Fibroblast of lung (primary cell): ENCODE measurements around the gene ERCC6L. TPM values are rescaled to one million over a fixed set of nuclear protein-coding genes. Genes with fewer than 3 reads are reported as not detected.

ENCODE experiments used
- DNase-seq, 2 donors: peaks; one replicate each; pipeline versions ENCODE4 v3.0.0 to v3.0.0-alpha.2; 2010; ENCODE audit warnings: low read depth in 2 of 2
- H2AFZ ChIP-seq: 2 replicates; pipeline ENCODE4 v1.5.1; 2012; ENCODE audit warnings: low read length, control low read depth, inconsistent platforms
- H3K27ac ChIP-seq: 2 replicates; pipeline ENCODE4 v1.5.1; 2011; ENCODE audit warnings: low read length, control low read depth; ENCODE audit not compliant: insufficient read depth
- H3K27me3 ChIP-seq: 2 replicates; pipeline ENCODE4 v1.5.1; 2011; ENCODE audit warnings: mild to moderate bottlenecking, low read length; ENCODE audit not compliant: control insufficient read depth, insufficient read depth
- H3K36me3 ChIP-seq: 2 replicates; pipeline ENCODE4 v1.5.1; 2011; ENCODE audit warnings: low read length; ENCODE audit not compliant: control insufficient read depth, insufficient read depth
- H3K4me1 ChIP-seq: 2 replicates; pipeline ENCODE4 v1.5.1; 2011; ENCODE audit warnings: low read length; ENCODE audit not compliant: control insufficient read depth, insufficient read depth; ENCODE audit errors: extremely low read depth
- H3K4me2 ChIP-seq: 2 replicates; pipeline ENCODE4 v1.5.1; 2011; ENCODE audit warnings: low read length, control low read depth; ENCODE audit not compliant: insufficient read depth; ENCODE audit errors: extremely low read depth
- H3K4me3 ChIP-seq, 4 experiments: fragments of 200-600 bp in 1 of 4; sonication (generic) in 1 of 4; replicated peaks in 1 of 4; 2 replicates each; pipeline ENCODE4 v1.5.1; 2011 to 2016; ENCODE audit warnings: low read length in 4 of 4, low read depth in 3 of 4, mild to moderate bottlenecking in 3 of 4, control low read depth in 2 of 4, inconsistent platforms in 1 of 4, mixed read lengths in 1 of 4; ENCODE audit not compliant: insufficient read depth in 1 of 4; ENCODE audit errors: control extremely low read depth in 1 of 4
- H3K79me2 ChIP-seq: 2 replicates; pipeline ENCODE4 v1.5.1; 2012; ENCODE audit warnings: mild to moderate bottlenecking, low read length, inconsistent platforms; ENCODE audit not compliant: control insufficient read depth, insufficient read depth
- H3K9ac ChIP-seq: 2 replicates; pipeline ENCODE4 v1.5.1; 2011; ENCODE audit warnings: mild to moderate bottlenecking, low read length, control low read depth; ENCODE audit not compliant: insufficient read depth
- H3K9me3 ChIP-seq: 2 replicates; pipeline ENCODE4 v1.5.1; 2012; ENCODE audit warnings: low read depth, low read length; ENCODE audit not compliant: control insufficient read depth, insufficient read depth
- H4K20me1 ChIP-seq: 2 replicates; pipeline ENCODE4 v1.5.1; 2011; ENCODE audit warnings: low read length; ENCODE audit not compliant: control insufficient read depth, insufficient read depth; ENCODE audit errors: extremely low read depth
- EZH2 ChIP-seq: IDR thresholded peaks from 2 replicates; pipeline ENCODE4 v1.5.1; 2012; ENCODE audit warnings: low read length, control low read depth, mild to moderate bottlenecking; ENCODE audit errors: missing control alignments
- polyA plus RNA-seq, 2 donors: library from polyadenylated mRNA; depleted of rRNA in 1 of 2; stranded (reverse) in 1 of 2; unstranded in 1 of 2; fragments of >200 nt; gene quantifications; 2 replicates each; pipeline ENCODE4 v1.2.1, GENCODE V29; 2011 to 2012; ENCODE audit warnings: missing spikeins in 1 of 2
- total RNA-seq: library from RNA; depleted of rRNA; stranded (reverse); fragments of >200 nt; gene quantifications from 2 replicates; pipeline ENCODE4 v1.2.1, GENCODE V29; 2014
- TF ChIP-seq, protein P1 (sequence below), 2 donors: IDR thresholded peaks in 1 of 2; conservative IDR thresholded peaks in 1 of 2; 1 replicate in 1 of 2; 2 replicates in 1 of 2; pipeline ENCODE4 v1.5.1; 2011 to 2012; ENCODE audit warnings: low read length in 2 of 2, control low read depth in 1 of 2, inconsistent platforms in 1 of 2, low read depth in 1 of 2, mild to moderate bottlenecking in 1 of 2

ERCC6L gene
- total and polyA plus RNA-seq, 2 donors (not counting 1 experiment from before 2014, with no cell fraction given): 0.66 to 1.7 TPM

DNA sequence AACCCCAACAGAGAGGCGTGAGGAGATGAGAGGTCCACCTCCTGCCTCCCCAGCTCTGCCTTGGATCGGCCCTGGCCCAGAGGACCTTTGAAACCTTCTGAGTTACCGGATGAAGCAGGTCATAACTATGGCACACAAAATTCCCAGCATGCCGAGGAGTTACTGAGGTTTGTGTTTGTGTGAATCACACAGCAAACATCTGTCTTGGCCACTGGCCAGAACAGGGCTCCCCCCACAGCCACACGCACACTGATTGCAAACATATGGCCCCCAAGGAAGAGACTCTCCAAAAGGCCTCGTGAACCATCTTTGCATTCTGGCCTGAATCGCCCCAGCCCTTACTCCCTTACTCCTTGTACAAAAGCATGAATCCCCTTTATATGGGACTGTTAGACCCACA is 19.3 kb upstream of the ERCC6L start:
- no peak overlapping the region for H3K4me3 ChIP-seq
- peak overlapping the region; percentile 50 for H3K27ac ChIP-seq
- TF ChIP-seq EZH2: no peak
- TF ChIP-seq, protein P1, sequence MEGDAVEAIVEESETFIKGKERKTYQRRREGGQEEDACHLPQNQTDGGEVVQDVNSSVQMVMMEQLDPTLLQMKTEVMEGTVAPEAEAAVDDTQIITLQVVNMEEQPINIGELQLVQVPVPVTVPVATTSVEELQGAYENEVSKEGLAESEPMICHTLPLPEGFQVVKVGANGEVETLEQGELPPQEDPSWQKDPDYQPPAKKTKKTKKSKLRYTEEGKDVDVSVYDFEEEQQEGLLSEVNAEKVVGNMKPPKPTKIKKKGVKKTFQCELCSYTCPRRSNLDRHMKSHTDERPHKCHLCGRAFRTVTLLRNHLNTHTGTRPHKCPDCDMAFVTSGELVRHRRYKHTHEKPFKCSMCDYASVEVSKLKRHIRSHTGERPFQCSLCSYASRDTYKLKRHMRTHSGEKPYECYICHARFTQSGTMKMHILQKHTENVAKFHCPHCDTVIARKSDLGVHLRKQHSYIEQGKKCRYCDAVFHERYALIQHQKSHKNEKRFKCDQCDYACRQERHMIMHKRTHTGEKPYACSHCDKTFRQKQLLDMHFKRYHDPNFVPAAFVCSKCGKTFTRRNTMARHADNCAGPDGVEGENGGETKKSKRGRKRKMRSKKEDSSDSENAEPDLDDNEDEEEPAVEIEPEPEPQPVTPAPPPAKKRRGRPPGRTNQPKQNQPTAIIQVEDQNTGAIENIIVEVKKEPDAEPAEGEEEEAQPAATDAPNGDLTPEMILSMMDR (conservative IDR thresholded peaks at IDR 0.05 in 1 of 2, IDR thresholded peaks at IDR 0.05 in 1 of 2; ENCODE audit: low read depth in 1 of 2, low read length in 2 of 2): no peak
- H3K79me2 ChIP-seq: no peaks in the 10 kb centered on the region
- H3K4me1 ChIP-seq: peaks cover 3% of the 10 kb centered on the region
- H4K20me1 ChIP-seq: no peaks in the 10 kb centered on the region
- H3K9ac ChIP-seq: no peak overlapping the region
- DNase-seq: peak; percentile 68 to 78
- H3K27me3 ChIP-seq: no peaks in the 10 kb centered on the region
- H3K4me2 ChIP-seq: no peak overlapping the region
- peak overlapping the region; percentile 21 for H2AFZ ChIP-seq
- H3K9me3 ChIP-seq: no peaks in the 10 kb centered on the region
- no peaks in the 10 kb centered on the region for H3K36me3 ChIP-seq

DNA sequence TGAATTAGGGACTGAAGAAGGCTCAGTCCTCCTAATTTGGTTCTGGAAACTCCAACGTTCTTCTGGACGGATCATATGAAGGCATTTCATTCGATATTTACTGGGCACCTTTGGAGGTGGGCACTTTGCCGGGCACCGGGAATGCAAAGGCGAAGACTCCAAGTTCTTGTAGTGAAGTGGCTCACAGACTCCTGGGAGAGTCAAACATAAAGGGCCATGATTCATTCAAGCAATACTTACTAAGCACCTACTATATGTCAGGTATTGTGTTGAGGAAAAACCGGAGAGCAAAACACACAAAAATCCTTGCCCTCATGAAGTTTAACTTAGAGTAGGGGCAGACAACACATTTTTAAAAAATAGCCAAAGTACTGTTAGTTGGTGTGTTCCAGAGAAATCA is 17.0 kb upstream of the ERCC6L start:
- Histone ChIP-seq H3K36me3 (no peaks in the 10 kb centered on the region), H3K27ac (no peak overlapping the region), H2AFZ (no peak overlapping the region), H3K9me3 (no peaks in the 10 kb centered on the region), H3K27me3 (no peaks in the 10 kb centered on the region), H3K79me2 (no peaks in the 10 kb centered on the region), H3K4me3 (no peak overlapping the region), H3K4me2 (no peak overlapping the region), H3K9ac (no peak overlapping the region), H3K4me1 (peaks cover 3% of the 10 kb centered on the region), H4K20me1 (no peaks in the 10 kb centered on the region)
- TF ChIP-seq, protein P1 (conservative IDR thresholded peaks at IDR 0.05 in 1 of 2, IDR thresholded peaks at IDR 0.05 in 1 of 2; ENCODE audit: low read depth in 1 of 2, low read length in 2 of 2): no peak
- no peak for TF ChIP-seq EZH2
- DNase-seq: no peak

DNA sequence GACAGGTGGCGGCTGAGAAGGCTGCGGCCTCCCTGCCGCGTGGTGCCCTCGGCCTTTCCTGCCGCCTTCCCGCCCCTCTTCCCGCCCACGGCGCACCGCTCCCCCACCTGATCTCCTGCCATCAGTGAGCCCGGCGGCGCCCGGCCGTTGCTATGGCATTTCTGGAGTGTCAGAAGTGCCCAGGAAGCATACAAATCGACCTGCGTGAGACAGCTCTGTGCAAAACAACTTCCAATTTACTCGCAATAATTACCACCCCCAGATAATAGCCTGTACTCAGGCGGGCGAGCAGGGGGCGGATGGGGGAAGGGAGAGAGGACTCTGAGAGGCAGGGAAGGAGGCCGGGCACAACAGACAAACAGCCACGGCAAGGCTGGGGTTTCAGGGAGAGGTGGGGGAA is 16.6 kb upstream of the ERCC6L start:
- no peaks in the 10 kb centered on the region for H3K36me3 ChIP-seq
- no peaks in the 10 kb centered on the region for H4K20me1 ChIP-seq
- H3K4me3 ChIP-seq: no peak overlapping the region
- DNase-seq: no peak
- H3K4me1 ChIP-seq: peaks cover 3% of the 10 kb centered on the region
- H3K79me2 ChIP-seq: no peaks in the 10 kb centered on the region
- no peaks in the 10 kb centered on the region for H3K9me3 ChIP-seq
- H3K4me2 ChIP-seq: no peak overlapping the region
- H3K9ac ChIP-seq: no peak overlapping the region
- H3K27ac ChIP-seq: no peak overlapping the region
- TF ChIP-seq, protein P1 (conservative IDR thresholded peaks at IDR 0.05 in 1 of 2, IDR thresholded peaks at IDR 0.05 in 1 of 2; ENCODE audit: low read depth in 1 of 2, low read length in 2 of 2): no peak
- TF ChIP-seq EZH2: no peak
- H3K27me3 ChIP-seq: no peaks in the 10 kb centered on the region
- H2AFZ ChIP-seq: no peak overlapping the region
